NB4 (cell line): ENCODE data around the gene STARD3.

Experiments used
- CTCF ChIP-seq: IDR thresholded peaks from one replicate; pipeline ENCODE4 v1.5.1; 2012; ENCODE audit warnings: low read depth, low read length
- TF ChIP-seq, protein P1 (sequence below): IDR thresholded peaks from 2 replicates; pipeline ENCODE4 v1.6.1; 2011; ENCODE audit warnings: low read depth, low read length

DNA sequence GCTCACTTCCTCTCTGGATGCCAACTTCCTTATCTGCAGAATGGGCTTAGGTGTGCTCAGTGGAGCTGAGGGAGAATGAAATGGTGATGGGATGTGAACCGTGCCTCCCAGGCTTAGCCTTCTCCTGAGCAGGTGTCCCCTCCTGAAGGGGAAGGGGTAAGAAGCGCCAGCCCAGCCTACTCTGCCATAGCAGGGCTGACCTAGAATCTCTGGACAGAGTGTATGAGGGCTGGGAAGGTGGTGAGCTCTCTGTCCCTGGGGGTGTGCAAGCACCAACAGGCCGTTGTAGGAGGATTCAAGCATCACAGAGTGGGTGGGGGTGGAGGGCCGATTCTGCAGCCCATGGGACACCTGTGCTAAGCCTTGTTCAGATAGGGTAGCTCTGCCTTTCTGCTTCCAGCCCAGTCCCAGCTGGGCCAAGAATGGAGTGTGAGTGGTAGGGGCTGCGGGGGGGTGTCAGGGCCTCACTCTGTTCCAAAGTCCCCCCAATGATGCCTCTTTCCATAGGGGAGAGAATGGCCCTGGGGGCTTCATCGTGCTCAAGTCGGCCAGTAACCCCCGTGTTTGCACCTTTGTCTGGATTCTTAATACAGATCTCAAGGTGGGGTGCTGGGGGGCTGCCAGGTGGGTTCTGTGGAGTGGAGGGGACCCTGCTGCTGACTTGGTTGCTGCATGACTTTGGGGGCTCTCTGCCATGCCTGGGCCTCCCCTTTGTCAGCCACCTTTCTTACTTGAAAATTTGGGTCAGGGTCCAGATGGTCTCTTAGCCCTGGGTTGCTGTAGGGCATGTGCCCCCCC lies 25.0 kb downstream of the STARD3 start:
- TF ChIP-seq CTCF: no peak
- TF ChIP-seq, protein P1, sequence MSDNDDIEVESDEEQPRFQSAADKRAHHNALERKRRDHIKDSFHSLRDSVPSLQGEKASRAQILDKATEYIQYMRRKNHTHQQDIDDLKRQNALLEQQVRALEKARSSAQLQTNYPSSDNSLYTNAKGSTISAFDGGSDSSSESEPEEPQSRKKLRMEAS: no peak
